ENCODE results near the gene RNF213.
"Not testable (repeated sequence)": the region's sequence is repeated elsewhere in the genome, so short reads cannot be mapped to it uniquely, and the experiment has no call there.

RNF213 gene

DNA sequence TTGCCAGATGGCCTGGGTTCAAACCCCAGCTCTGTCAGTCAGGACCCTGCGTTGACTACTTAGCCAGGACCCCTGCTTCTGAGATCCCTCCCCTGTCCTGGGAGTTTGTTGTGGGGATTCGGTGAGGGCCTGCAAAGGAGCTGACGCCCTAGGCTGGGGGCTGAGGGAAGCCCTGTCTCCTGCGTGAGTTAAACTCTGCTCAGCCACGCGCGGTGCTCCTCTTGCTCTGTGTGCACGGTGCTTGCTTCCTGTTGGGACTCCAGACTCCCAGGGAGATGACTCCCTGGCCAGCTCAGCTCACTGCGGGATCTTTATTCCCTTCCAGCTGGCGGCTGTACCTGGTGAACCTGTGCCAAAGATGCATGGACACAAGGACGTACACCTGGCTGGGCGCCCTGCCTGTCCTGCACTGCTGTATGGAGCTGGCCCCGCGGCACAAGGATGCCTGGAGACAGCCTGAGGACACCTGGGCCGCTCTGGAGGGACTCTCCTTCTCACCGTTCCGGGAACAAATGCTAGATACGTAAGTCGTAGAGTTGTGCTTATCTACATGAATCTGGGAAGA, 37.4 kb downstream of the RNF213 start:
- DNase-seq, result no peak

DNA sequence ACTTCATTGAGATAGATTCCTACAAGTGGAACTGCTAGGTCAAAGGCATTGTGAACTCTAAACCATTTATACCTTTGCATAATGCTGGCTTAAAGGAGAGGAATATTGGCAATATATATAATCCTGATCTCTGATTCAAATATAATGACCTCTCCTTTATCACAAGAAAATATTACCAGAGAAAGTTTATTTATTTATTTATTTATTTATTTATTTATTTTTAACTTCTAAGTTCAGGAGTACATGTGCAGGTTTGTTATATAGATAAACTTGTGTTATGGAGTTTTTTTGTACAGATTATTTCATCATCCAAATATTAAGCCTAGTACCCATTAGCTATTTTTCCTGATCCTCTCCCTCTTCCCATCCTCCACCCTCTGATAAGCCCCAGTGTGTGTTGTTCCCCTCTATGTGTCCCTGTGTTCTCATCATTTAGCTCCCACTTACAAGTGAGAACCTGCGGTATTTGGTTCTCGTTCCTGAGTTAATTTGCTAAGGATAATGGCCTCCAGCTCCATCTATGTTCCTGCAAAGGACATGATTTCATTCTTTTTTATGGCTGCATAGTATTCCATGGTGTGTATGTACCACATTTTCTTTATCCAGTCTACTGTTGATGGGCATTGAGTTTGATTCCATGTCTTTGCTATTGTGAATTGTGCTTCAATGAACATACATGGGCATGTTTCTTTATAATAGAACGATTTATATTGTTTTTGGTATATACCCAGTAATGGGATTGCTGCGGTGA, 38.9 kb downstream of the RNF213 start:
- not testable (repeated sequence) for DNase-seq

DNA sequence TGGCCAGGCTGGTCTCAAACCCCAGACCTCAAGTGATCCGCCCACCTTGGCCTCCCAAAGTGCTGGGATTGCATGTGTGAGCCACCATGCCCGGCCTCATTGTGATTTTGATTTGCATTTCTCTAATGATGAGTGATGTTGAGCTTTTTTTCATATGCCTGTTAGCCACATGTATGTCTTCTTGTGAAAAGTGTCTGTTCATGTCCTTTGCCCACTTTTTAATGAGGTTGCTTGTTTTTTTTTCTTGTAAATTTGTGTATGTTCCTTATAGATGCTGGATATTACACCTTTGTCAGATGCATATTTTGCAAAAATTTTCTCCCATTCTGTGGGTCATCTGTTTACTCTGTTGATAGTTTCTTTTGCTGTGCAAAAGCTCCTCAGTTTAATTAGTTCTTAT, 40.1 kb downstream of the RNF213 start:
- not testable (repeated sequence) for DNase-seq

GRCh38 chr17:80303824-80304223, 43.2 kb downstream of the RNF213 start:
- DNase-seq, result no peak

DNA sequence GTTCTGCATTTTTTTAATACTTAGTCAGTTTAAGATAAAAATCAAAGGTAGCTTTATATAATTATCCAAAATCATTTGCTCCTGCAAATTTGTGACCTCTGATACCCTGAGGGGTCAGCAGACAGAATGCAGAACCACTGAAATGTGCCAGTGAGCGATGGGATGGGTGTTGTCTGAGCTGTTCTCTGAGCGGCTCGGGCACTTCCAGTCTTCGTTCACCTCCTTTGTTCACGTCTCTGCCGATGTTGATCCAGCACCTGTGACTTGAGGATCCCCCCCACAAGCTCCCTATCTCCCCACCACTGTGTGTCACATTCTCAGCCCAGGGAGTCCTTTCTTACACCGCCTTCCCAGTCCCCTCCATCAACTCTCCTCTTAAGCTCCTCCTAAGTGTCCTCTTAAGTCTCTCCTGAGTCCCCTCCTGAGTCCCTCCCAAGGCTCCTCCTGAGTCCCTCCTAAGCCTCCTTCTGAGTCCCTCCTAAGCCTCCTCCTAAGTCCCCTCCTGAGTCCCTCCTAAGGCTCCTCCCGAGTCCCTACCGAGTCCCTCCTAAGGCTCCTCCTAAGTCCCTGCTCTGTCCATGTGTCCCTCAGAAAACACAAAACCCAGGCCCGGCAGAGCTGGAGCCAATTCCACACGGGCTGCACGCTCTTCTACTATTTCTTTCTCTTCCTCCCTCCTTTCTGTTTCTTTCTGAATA, 47.5 kb downstream of the RNF213 start:
- no peak for DNase-seq

- no peak for DNase-seq
Observed at GRCh38 chr17:80308692-80309517, 48.3 kb downstream of the RNF213 start.

- no peak for DNase-seq
Observed at GRCh38 chr17:80311216-80311827, 50.7 kb downstream of the RNF213 start.

GRCh38 chr17:80312621-80313135, 52.0 kb downstream of the RNF213 start:
- DNase-seq, result no peak

DNA sequence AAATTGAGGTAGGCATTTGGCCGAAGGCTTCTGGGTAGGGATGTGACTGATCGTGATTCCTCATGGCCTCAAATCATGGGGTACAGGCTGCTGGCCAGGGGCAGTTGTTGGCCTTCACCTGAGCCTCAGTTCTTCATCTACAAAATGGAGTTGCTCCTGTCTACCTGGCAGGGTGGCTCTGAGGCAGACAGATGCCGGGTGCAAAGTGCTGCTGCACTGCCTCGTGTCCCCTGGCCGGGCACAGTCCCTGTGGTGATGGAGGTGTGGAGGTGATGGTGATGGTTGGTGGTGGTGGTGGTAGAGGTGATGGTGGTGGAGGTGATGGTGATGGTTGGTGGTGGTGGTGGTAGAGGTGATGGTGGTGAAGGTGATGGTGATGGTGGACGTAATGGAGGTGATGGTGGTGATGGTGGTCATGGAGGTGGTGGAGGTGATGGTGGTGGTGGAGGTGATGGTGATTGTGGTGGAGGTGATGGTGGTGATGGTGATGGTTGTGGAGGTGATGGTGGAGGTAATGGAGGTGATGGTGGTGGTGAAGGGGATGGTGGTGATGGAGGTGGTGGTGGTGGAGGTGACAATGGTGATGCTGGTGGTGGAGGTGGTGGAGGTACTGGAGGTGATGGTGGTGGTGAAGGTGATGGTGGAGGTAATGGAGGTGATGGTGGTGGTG, 52.6 kb downstream of the RNF213 start:
- no peak for DNase-seq

GRCh38 chr17:80313946-80314345, 53.3 kb downstream of the RNF213 start:
- not testable (repeated sequence) for DNase-seq

GRCh38 chr17:80315517-80316182, 55.0 kb downstream of the RNF213 start:
- DNase-seq, result no peak

DNA sequence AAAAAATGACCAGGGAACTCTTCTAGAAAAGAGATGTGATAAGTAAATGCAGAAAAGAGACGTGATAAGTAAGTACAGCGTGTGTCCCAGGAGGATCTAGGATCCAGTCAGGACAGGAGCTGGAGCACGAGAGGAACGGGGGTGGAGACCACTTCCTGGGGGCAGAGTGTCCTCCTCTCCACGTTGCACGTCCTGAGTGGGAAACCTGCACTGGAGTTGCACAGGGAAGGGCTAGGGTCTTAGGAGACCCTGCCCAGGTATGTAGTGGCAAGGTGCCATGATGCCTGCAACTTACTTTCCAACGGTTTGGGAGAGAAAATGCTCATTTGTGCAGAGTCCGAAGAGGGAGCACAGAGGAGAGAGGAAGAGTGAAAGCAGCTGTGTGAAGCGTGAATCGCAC, 55.8 kb downstream of the RNF213 start:
- DNase-seq, result no peak

DNA sequence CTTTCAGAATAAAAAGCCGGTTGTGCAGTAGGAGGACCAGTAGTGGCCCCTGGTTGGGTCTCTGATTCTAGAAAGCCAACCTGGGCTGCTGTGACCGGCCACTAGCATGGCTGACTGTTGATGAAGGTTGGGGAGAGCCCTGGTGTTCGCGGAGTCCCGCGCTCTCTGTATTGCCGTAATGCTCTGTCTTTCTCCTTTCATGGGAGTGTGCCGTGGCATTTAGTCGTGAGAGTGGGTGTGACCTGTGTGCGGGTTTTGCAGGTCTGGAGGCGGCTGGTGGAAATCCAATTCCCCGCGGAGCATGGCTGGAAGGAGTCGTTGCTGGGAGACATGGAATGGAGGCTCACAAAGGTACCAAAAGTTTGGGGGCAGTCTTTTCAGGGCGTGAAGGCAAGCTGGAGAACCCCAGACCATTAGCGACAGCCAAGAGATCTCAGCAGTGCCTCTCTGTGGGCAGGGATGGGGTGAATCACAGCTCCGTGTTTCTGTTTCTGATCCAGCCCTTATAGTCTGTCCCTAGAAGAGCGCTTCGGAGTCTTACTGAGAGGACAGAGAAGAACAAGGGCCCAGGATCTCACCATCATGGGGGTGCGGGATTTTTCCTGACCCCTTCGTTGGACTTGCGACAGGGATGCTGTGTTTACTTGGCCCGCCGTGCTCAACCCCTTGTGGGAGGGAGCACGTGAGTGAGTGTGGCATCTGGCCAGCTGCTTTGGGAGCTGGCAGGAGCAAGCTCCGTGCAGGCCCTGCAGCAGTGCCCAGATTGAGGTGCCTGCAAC, 56.5 kb downstream of the RNF213 start:
- DNase-seq, result no peak

DNA sequence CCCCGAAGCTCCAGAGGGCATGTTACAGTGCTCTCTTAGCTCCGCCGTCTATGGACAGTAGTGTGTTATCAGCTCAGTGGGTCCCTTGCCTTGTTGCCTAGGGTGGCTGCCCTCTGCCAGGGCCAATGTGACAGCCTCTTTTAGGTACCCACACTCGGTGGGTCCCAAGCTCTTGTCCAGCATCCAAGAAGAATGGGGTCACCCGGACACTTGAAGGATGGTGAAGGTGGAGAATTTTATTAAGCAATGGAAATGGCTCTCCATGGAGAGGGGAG, 57.0 kb downstream of the RNF213 start:
- no peak for DNase-seq

DNA sequence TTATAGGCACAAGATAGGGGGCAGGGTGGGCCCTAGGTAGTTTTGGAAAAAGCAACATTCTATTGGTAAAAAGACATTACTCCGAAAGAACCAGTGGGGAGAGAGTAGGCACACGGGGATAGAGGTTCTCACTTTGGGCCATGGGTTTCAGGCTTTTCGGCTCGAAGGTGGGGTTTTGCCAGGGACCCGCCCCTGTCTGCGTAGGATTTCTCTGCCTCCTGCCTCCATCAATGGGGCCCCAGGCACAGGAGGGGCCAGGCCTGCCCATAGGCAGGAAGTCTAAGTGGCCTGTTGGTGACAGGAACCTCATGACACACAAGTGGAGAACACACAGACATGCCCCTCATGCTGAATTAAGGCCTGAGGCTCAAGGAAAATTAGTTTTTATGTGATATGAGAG, 57.5 kb downstream of the RNF213 start:
- DNase-seq, result no peak

- DNase-seq, result no peak
Observed at GRCh38 chr17:80319262-80319998, 58.8 kb downstream of the RNF213 start.

DNA sequence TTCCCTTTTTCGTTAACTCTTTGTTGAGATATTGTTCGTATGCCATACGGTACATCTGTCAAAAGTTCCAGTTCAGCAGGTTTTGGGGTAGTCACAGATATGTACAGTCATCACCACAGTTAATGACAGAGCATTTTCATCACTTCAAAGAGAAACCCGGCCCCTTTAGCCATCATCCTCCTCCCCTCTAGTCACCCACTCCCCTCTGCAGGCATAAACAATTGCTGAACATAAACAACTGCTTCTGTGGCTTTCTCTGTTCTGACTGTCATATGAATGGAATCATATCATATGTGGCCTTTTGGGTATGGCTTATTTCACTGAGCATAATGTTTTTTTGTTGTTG, 59.3 kb downstream of the RNF213 start:
- no peak for DNase-seq

DNA sequence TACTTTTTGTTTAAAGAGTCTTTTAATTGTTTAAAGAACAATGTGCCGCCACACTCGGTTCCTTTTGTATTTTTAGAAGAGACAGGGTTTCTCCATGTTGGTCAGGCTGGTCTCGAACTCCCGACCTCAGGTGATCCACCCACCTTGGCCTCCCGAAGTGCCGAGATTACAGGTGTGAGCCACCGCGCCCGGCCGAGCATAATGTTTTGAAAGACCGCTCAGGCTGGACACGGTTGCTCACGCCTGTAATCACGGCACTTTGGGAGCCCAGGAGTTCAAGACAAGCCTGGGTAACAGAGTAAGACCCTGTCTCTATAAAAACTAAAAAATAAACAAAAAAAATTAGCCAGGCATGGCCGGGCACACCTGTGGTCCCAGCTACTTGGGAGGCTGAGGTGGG, 59.8 kb downstream of the RNF213 start:
- no peak for DNase-seq

GRCh38 chr17:80322864-80323263, 62.2 kb downstream of the RNF213 start:
- DNase-seq, result no peak

DNA sequence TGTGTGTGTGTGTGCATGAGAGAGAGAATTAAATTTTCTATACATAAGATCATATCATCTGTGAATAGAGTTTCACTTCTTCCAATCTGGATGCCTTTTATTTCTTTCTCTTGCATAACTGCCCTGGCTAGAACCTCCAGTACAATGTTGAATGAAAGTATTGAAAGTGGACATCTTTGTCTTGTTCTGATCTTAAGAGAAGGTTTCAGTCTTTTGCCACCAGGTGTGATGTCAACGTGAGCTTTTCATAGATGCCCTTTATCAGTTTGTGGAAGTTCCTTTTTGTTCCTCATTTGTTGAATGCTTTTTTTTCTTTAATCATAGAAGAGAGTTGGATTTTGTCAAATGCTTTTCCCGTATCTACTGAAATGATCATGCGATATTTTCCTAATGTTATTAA, 63.3 kb downstream of the RNF213 start:
- DNase-seq, result no peak

Data from stimulated activated CD4-positive, alpha-beta T cell treated with anti-CD3 and anti-CD28 coated beads, Interleukin-4, amount 100 ng/mL, for 1 hour (primary cell).